ACHN (cell line): ENCODE data around the gene SLC26A11.
"Not testable (repeated sequence)": the region's sequence is repeated elsewhere in the genome, so short reads cannot be mapped to it uniquely, and the experiment has no call there.

ENCODE experiments used
- DNase-seq: peaks from one replicate; pipeline ENCODE4 v3.0.0-alpha.2; 2015
- in situ Hi-C: cut with HindIII; loops from 2 replicates; pipeline ENCODE4 v1.10.0; 2017; ENCODE audit warnings: low sequenced_read_pairs, low pct_ligation_motif_present, low pct_unique_long_range_greater_than_20kb

SLC26A11 gene

DNA sequence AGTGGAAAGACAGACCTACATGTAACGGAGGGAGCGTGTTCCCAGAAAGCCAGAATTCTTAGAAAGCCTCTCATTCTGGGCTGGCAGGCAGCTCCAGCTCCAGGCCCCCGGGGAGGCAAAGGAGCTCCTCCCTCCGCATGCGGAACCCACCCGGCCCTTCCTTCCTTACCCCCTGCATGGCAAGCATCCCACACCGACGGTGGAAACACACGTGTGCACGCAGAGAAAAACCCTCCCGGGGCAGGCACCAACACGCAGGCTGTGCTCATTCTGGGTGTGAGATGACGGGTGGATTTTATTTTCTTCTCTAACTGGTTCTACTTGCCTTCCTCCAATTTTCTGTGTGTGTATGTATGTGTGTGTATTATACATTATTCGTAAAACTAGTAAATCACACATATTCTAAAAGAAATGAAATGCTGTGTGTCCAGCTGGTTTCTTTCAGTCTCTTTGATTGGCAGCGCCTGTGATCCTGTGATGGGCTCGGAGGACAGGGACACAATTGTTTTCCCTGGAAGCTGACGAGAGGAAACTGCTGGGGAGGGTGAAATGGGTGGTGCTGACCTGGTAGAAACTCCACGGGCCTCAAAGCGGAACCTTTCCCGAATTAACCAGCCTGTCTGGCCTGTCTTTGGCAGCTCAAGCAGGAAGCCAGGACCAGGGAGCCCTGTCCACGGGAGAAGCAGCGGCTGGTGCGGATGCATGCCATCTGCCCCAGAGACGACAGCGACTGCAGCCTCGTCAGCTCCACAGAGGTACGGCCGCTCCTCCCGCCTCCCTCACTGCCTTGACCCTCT, 28.2 kb upstream of the SLC26A11 start:
- in situ Hi-C loops = no loop called here
- DNase-seq = no peak

- in situ Hi-C loops = no loop called here
Observed at GRCh38 chr17:80195141-80195540, 25.1 kb upstream of the SLC26A11 start.

DNA sequence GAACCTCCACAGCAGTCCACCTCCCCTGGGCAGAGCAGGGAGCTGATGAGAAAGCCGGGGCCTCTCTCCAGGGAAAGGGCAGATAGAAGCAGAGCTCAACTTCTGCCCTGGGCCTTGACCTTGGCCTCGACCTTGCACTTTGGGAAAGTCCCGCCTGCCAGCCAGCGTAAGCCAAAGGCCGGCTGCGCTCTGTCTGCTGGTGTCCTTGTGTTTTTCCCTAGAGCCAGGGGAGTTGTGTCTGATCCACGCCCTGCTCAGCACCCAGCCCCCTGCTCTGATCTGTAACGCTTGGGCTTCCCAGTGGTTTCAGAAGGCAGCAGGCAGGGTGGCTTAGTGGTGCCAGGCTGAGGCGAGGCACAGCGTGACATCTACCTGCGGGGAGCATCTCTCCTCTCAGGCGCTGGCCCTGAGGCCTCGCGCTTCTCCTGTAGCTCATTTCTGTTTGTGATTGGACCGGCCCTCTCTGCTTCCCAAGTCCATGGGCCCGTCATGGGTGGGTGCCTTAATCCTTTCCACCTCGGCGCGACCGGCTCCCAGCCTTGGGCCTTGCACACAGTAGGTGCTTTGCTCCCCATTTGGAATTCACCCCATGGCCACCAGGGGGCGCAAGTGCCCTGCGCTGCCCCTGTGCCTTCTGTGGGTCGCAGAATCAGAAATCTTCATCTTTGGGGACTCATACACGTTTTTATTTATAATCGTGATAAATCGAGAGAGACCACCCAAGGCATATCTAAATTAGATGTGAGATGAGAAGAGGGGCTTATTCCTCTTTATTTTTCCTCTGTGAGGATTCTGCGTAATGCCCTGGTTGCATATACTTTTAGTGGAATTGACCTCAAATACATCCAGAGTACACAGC, 24.3 kb upstream of the SLC26A11 start:
- in situ Hi-C loops = no loop called here
- no peak for DNase-seq

More at GRCh38 chr17:80195141-80195540, 25.1 kb upstream of the SLC26A11 start:
- DNase-seq = no peak

DNA sequence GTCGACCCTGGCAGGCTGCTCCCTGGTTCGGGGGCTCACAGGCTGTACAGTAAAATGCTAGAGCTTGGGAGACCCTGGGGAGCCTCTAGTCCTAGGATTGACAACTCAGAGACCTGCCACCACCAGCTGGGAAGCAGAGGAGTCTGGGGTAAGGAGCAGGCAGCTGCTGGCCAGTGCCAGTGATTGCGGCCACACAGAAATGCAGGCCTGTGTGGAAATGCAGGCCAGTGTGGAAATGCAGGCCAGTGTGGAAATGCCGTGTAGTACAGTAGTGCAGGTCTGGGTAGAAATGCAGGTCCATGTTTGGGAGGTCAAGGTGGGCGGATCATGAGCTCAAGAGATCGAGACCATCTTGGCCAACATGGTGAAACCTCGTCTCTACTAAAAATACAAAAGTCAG, 23.6 kb upstream of the SLC26A11 start:
- DNase-seq = no peak
- in situ Hi-C loops = no loop called here

DNA sequence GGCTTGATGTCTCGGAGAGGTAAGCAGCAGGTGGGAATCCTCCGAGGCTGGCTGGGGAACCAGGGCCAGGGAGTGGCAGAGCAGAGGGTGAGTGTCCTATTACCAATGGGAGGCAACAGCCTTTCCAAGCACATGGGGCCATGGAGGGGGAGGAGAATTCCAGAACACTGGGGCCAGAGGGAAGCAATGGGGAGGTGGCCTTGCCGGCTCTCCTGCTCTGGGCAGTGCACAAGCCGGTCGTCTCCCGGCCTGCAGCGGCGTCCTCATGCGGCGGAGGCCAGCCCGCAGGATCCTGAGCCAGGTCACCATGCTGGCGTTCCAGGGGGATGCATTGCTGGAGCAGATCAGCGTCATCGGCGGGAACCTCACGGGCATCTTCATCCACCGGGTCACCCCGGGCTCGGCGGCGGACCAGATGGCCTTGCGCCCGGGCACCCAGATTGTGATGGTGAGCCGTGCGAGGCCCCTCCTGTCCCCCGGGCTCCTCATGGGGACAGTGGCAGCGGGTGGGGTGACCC, 22.0 kb upstream of the SLC26A11 start:
- in situ Hi-C loops = no loop called here
- no peak for DNase-seq

GRCh38 chr17:80199295-80199694, 20.9 kb upstream of the SLC26A11 start:
- in situ Hi-C loops, DNase-seq: not testable (repeated sequence)

- no peak for DNase-seq
- in situ Hi-C loops = no loop called here
Observed at GRCh38 chr17:80201446-80201845, 18.8 kb upstream of the SLC26A11 start.

DNA sequence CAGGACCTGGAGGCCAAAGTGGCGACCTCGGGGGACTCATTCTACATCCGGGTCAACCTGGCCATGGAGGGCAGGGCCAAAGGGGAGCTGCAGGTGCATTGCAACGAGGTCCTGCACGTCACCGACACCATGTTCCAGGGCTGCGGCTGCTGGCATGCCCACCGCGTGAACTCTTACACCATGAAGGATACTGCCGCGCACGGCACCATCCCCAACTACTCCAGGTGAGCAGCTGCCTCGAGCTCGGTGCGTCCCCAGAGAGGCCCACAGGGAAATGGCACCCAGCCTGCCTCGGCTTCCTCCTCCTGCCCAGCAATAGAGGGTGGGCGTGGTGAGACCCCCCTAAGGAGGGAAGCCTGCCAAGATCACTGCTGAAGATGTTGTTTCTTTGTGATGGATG, 18.0 kb upstream of the SLC26A11 start:
- no peak for DNase-seq
- in situ Hi-C loops = no loop called here

GRCh38 chr17:80203471-80203963, 16.7 kb upstream of the SLC26A11 start:
- in situ Hi-C loops = no loop called here
- DNase-seq = no peak

GRCh38 chr17:80204626-80205468, 15.4 kb upstream of the SLC26A11 start:
- in situ Hi-C loops = no loop called here
- DNase-seq = no peak

- in situ Hi-C loops = no loop called here
- no peak for DNase-seq
Observed at GRCh38 chr17:80205811-80206210, 14.4 kb upstream of the SLC26A11 start.

DNA sequence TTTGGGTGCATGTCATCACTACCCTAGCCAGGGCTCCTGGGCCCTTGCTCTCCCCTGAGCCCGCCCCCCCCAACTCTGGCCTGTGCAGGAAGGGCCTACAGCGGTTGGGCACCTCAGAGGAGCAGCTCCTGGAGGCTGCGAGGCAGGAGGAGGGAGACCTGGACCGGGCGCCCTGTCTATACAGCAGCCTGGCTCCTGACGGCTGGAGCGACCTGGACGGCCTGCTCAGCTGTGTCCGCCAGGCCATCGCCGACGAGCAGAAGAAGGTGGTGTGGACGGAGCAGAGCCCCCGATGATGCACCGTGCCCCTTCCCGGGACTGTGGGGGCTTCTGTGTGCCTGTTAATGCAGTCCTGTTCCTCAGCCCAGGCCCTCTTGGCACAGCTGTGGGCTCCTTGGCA, 12.2 kb upstream of the SLC26A11 start:
- DNase-seq = no peak
- in situ Hi-C loops = no loop called here

DNA sequence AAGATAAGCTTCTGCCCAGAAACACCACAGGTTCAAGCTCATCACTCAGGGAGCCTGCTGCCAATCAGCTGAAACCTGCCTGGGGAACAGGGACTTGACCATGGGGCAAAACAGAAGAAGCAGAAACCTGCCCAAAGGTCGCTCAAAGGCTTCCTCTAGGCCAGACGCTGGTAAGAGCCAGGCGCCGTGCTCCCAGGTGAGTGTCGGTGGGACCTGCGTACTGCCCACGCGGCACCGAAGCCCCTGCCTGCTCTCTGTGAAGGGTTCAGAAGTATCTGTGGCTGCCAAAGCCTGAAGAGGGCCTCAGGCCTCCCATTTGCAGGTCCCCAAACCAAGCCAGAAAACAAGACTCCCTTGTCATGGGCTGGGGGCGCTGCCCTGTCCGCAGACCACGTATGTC, 10.5 kb upstream of the SLC26A11 start:
- DNase-seq = no peak
- in situ Hi-C loops = no loop called here

GRCh38 chr17:80210348-80211108, 9.7 kb upstream of the SLC26A11 start:
- in situ Hi-C loops = no loop called here

GRCh38 chr17:80212109-80212508, 8.1 kb upstream of the SLC26A11 start:
- in situ Hi-C loops = no loop called here
- no peak for DNase-seq

More at GRCh38 chr17:80210348-80211108, 9.7 kb upstream of the SLC26A11 start:
- DNase-seq = no peak

DNA sequence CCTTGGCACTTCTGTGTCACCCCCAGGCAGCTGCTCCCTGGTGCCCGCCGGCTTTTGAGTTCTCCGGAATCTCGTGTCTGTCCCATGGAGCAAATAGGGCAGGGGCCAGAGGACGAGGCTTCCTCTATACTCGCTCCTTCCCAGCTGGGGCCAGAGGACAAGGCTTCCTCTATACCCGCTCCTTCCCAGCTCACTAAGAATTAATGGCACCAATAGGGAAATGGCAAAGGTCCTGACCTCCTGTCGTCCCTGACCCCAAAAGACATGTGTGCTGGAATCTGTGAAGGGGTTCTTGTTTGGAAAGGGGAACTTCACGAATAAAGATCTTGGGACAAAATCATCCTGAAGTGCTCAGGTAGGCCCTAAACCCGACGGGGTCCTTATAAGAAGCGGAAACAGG, 7.7 kb upstream of the SLC26A11 start:
- no peak for DNase-seq
- in situ Hi-C loops = no loop called here

GRCh38 chr17:80212962-80213642, 7.1 kb upstream of the SLC26A11 start:
- in situ Hi-C loops = no loop called here
- DNase-seq = no peak
